ENCODE data around the gene OR7G2.

DNA sequence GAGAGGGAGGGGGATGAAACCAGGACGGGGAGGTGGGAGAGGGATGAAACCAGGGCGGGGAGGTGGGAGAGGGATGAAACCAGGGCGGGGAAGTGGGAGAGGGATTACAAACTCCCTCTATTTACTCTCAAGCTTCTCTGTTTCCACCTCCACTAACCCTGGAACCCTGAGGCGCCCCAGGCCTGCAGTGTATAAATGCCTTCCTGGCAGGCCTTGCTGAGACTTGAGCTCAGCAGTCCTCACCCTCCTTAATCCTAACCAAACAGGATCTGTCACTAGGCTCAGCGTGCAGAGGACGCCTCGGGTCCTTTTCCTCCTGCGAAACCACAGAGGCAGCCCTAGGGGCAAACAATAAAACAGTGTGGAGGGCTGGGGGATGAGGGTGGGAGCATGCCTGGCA, 52.5 kb downstream of the OR7G2 start:
- TF ChIP-seq, protein P1, sequence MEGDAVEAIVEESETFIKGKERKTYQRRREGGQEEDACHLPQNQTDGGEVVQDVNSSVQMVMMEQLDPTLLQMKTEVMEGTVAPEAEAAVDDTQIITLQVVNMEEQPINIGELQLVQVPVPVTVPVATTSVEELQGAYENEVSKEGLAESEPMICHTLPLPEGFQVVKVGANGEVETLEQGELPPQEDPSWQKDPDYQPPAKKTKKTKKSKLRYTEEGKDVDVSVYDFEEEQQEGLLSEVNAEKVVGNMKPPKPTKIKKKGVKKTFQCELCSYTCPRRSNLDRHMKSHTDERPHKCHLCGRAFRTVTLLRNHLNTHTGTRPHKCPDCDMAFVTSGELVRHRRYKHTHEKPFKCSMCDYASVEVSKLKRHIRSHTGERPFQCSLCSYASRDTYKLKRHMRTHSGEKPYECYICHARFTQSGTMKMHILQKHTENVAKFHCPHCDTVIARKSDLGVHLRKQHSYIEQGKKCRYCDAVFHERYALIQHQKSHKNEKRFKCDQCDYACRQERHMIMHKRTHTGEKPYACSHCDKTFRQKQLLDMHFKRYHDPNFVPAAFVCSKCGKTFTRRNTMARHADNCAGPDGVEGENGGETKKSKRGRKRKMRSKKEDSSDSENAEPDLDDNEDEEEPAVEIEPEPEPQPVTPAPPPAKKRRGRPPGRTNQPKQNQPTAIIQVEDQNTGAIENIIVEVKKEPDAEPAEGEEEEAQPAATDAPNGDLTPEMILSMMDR (conservative IDR thresholded peaks at IDR 0.05 in 1 of 2, IDR thresholded peaks at IDR 0.05 in 1 of 2; ENCODE audit: low read depth in 1 of 2, low read length in 2 of 2), result no peak
- no peak for TF ChIP-seq EZH2 (IDR thresholded peaks at IDR 0.05; ENCODE audit: low read length, missing control alignments)
